Activated naive CD8-positive, alpha-beta T cell treated with anti-CD3 and anti-CD28 coated beads, Interleukin-2, amount 50 U/mL, for 24 hours (primary cell): ENCODE results near the gene ST3GAL2.
"Not testable (repeated sequence)": the region's sequence is repeated elsewhere in the genome, so short reads cannot be mapped to it uniquely, and the experiment has no call there.

ENCODE experiments used
- ATAC-seq: fragments of 150-1000 bp; cut with Tn5 transposase; one replicate; pipeline ENCODE4 v1.10.0; 2021
- DNase-seq: peaks from one replicate; pipeline ENCODE4 v3.0.0; 2021
- H3K27ac Mint-ChIP-seq: one replicate; pipeline ENCODE4 v1.8.0; 2021; ENCODE audit warnings: mild to moderate bottlenecking, mixed read lengths
- H3K27me3 Mint-ChIP-seq: one replicate; pipeline ENCODE4 v1.8.0; 2021; ENCODE audit warnings: mixed read lengths
- H3K36me3 Mint-ChIP-seq: one replicate; pipeline ENCODE4 v1.8.0; 2021; ENCODE audit warnings: low read depth, mixed read lengths
- H3K4me1 Mint-ChIP-seq: one replicate; pipeline ENCODE4 v1.8.0; 2021; ENCODE audit warnings: mixed read lengths
- H3K4me3 Mint-ChIP-seq: one replicate; pipeline ENCODE4 v1.8.0; 2021; ENCODE audit warnings: mild to moderate bottlenecking, moderate library complexity, mixed read lengths
- H3K9me3 Mint-ChIP-seq: one replicate; pipeline ENCODE4 v1.8.0; 2021; ENCODE audit warnings: mixed read lengths

The ST3GAL2 gene

GRCh38 chr16:70419384-70420327 lies 19.2 kb downstream of the ST3GAL2 start:
- Mint-ChIP-seq H3K4me1 (peaks cover 63% of the 10 kb centered on the region), H3K36me3 (peaks cover 4% of the 10 kb centered on the region), H3K4me3 (no peak overlapping the region), H3K27me3 (no peaks in the 10 kb centered on the region), H3K27ac (peak overlapping the region; percentile 59), H3K9me3 (no peaks in the 10 kb centered on the region)
- no peak for DNase-seq
- peak; percentile 25 for ATAC-seq

- Mint-ChIP-seq H3K36me3 (peaks cover 2% of the 10 kb centered on the region), H3K4me1 (peaks cover 63% of the 10 kb centered on the region), H3K4me3 (peak overlapping the region; percentile 45), H3K27me3 (no peaks in the 10 kb centered on the region), H3K9me3 (no peaks in the 10 kb centered on the region), H3K27ac (peak overlapping the region; percentile 59)
- DNase-seq (no peak), ATAC-seq (no peak)
Observed at GRCh38 chr16:70418993-70419318, 19.9 kb downstream of the ST3GAL2 start.

DNA sequence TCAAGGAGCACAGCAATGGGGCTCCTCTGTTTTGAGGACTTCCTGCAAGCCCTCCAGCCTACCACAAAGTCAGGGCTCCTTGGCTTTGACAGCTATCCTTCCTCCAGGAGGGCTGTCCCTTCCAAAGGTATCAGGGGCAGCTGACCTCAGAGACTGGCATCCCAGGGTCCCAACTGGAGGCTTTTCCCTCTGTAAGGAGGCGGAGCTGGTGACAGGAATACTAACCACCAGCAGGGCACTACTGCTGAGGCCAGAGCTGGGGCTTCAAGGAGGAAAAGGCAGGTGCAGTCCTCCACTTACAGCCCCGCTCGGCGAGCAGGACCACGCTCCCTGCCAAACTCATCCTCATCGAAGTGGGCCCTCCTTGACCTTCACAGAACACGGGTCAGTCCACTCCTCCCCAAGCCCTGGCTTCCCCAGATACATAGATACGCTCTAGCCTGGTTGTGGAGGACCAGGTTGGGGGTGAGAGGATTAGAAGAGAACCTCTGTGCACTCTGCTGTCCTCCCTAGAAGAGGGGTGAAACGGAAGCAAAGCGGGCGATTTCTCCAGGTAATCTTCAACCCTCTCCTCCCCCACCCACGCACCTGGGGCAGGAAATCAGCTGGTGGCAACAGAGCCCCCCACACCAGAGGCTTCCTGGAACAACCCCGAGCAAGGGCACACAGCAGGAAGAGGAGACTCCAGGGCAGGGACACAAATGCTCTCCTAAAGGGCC lies 20.5 kb downstream of the ST3GAL2 start:
- peak; percentile 58 for DNase-seq
- H3K36me3 Mint-ChIP-seq: peaks cover 2% of the 10 kb centered on the region
- H3K27ac Mint-ChIP-seq: peak overlapping the region; percentile 59
- peaks cover 61% of the 10 kb centered on the region for H3K4me1 Mint-ChIP-seq
- peak overlapping the region; percentile 45 for H3K4me3 Mint-ChIP-seq
- H3K9me3 Mint-ChIP-seq: no peaks in the 10 kb centered on the region
- peak; percentile 33 for ATAC-seq
- no peaks in the 10 kb centered on the region for H3K27me3 Mint-ChIP-seq

GRCh38 chr16:70417661-70418060 lies 21.2 kb downstream of the ST3GAL2 start:
- ATAC-seq (no peak), DNase-seq (no peak)
- Mint-ChIP-seq H3K9me3 (no peaks in the 10 kb centered on the region), H3K27ac (peak overlapping the region; percentile 54), H3K4me3 (no peak overlapping the region), H3K36me3 (peaks cover 2% of the 10 kb centered on the region), H3K27me3 (no peaks in the 10 kb centered on the region), H3K4me1 (peaks cover 59% of the 10 kb centered on the region)

DNA sequence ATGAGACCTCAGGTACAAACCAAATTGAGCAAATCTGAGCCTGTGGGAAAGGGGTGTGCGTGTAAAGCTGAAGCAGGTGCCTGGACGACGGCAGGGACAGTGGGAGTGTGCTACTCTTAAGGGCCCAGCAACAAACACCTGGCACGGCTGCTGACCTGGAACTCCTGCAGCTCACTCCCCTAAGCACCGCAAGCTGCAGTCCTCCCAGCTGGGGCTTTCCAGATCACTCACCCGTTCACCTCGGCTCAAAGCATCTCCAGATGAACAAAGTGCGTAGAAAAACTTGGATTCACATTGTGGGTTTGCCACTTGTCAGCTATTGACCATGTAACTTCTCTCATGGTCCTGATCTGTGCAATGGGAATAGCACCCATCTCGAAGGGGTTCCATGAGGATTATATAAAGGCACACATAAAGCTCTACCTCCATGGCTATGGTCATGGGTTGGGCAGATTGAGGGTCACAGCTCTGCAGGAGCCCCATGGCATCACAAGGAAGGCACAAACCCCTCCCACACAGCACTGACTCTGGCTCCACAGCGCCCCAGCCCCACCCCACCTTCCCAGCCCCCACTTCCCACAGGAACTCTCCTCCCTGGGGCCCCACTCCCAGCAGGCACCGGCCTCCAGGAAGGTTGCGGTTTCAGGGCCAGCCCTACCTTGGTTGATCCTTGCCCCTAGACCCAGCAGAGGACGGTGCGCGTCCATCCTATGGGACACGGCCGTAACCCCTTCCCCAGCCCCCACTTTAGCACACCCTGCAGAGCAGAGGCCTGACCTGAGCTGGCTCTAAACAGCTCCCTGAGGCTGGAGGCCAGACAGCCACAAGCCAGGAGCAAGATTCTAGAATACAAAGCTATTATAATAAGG lies 21.9 kb downstream of the ST3GAL2 start:
- H3K27ac Mint-ChIP-seq: peak overlapping the region; percentile 27
- no peak for DNase-seq
- no peak overlapping the region for H3K4me3 Mint-ChIP-seq
- no peak for ATAC-seq
- H3K4me1 Mint-ChIP-seq: peaks cover 54% of the 10 kb centered on the region
- H3K9me3 Mint-ChIP-seq: no peaks in the 10 kb centered on the region
- H3K27me3 Mint-ChIP-seq: no peaks in the 10 kb centered on the region
- peaks cover 4% of the 10 kb centered on the region for H3K36me3 Mint-ChIP-seq

GRCh38 chr16:70413572-70413971 lies 25.3 kb downstream of the ST3GAL2 start:
- not testable (repeated sequence) for ATAC-seq, H3K4me3 Mint-ChIP-seq, DNase-seq, H3K27me3 Mint-ChIP-seq, H3K9me3 Mint-ChIP-seq, H3K27ac Mint-ChIP-seq, H3K36me3 Mint-ChIP-seq
- H3K4me1 Mint-ChIP-seq: peaks cover 36% of the 10 kb centered on the region

- Mint-ChIP-seq H3K36me3 (peaks cover 2% of the 10 kb centered on the region), H3K4me1 (peaks cover 34% of the 10 kb centered on the region), H3K27ac (no peak overlapping the region), H3K4me3 (no peak overlapping the region), H3K9me3 (no peaks in the 10 kb centered on the region), H3K27me3 (no peaks in the 10 kb centered on the region)
- ATAC-seq (no peak), DNase-seq (no peak)
Observed at GRCh38 chr16:70412385-70412784, 26.5 kb downstream of the ST3GAL2 start.

DNA sequence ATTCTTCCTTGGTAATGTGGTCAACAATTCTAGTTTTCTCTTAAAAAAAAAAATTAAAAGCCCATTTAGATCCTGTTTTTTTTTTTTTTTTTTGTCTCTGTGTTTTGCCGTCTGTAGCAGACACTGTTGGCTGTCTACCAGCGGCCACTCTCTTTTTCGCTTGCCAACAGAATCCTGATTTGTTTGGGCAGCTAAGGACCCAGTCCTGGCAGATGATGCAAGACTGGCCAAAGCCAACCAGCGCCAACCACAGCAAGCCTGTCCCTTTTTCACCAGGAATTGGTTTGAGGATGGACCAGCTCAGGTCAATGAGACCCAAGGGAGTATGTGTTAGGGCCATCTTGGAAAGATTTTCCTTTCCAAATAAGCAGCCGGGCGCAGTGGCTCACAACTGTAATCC lies 28.2 kb downstream of the ST3GAL2 start:
- H3K36me3 Mint-ChIP-seq: peaks cover 3% of the 10 kb centered on the region
- DNase-seq: no peak
- no peak for ATAC-seq
- peaks cover 29% of the 10 kb centered on the region for H3K4me1 Mint-ChIP-seq
- H3K4me3 Mint-ChIP-seq: no peak overlapping the region
- no peaks in the 10 kb centered on the region for H3K27me3 Mint-ChIP-seq
- no peak overlapping the region for H3K27ac Mint-ChIP-seq
- no peaks in the 10 kb centered on the region for H3K9me3 Mint-ChIP-seq

GRCh38 chr16:70407811-70408274 lies 31.1 kb downstream of the ST3GAL2 start:
- H3K4me3 Mint-ChIP-seq: no peak overlapping the region
- no peaks in the 10 kb centered on the region for H3K9me3 Mint-ChIP-seq
- DNase-seq (no peak), ATAC-seq (no peak)
- peaks cover 14% of the 10 kb centered on the region for H3K36me3 Mint-ChIP-seq
- no peaks in the 10 kb centered on the region for H3K27me3 Mint-ChIP-seq
- H3K4me1 Mint-ChIP-seq: peaks cover 53% of the 10 kb centered on the region
- H3K27ac Mint-ChIP-seq: peak overlapping the region; percentile 11

DNA sequence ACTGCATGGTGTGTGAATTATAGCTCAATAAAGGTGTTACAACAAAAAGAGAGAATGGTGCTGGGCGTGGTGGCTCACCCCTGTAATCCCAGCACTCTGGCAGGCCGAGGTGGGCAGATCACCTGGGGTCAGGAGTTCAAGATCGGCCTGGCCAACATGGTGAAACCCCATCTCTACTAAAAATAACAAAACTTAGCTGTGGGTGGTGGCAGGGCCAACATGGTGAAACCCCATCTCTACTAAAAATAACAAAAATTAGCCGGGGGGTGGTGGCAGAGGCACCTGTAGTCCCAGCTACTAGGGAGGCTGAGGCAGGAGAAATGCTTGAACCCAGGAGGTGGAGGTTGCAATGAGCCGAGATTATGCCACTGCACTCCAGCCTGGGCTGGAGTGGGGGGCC lies 32.8 kb downstream of the ST3GAL2 start:
- H3K36me3 Mint-ChIP-seq: peaks cover 12% of the 10 kb centered on the region
- not testable (repeated sequence) for H3K4me3 Mint-ChIP-seq, ATAC-seq, H3K27ac Mint-ChIP-seq, H3K9me3 Mint-ChIP-seq, DNase-seq, H3K27me3 Mint-ChIP-seq
- H3K4me1 Mint-ChIP-seq: peaks cover 54% of the 10 kb centered on the region

- Mint-ChIP-seq H3K9me3 (no peaks in the 10 kb centered on the region), H3K27ac (no peak overlapping the region), H3K36me3 (peaks cover 12% of the 10 kb centered on the region), H3K4me3 (no peak overlapping the region), H3K27me3 (no peaks in the 10 kb centered on the region), H3K4me1 (peaks cover 45% of the 10 kb centered on the region)
- DNase-seq (no peak), ATAC-seq (no peak)
Observed at GRCh38 chr16:70402916-70403659, 35.8 kb downstream of the ST3GAL2 start.

GRCh38 chr16:70399951-70400350 lies 38.9 kb downstream of the ST3GAL2 start:
- no peaks in the 10 kb centered on the region for H3K9me3 Mint-ChIP-seq
- ATAC-seq (no peak), DNase-seq (no peak)
- no peak overlapping the region for H3K27ac Mint-ChIP-seq
- H3K36me3 Mint-ChIP-seq: peaks cover 7% of the 10 kb centered on the region
- peaks cover 24% of the 10 kb centered on the region for H3K4me1 Mint-ChIP-seq
- H3K27me3 Mint-ChIP-seq: no peaks in the 10 kb centered on the region
- H3K4me3 Mint-ChIP-seq: no peak overlapping the region

DNA sequence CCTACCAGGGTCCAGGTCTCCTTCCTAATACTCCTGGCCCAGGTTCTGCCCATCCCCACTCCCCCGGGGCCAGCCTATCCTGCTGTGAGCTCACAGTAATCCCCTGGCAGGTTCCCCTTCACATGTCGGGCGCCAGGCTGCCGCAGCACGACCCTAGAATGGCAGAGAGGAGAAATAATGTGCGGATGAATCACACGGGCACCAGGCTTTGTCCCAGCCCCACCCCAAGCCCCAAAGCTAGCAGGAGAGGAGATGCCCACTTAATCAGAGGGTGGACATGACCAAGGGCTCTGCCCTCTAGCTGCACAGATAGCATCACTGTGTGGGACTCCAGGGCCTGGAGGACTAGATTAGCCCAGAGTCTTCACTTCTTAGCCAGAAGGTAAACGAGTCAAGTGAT lies 39.5 kb downstream of the ST3GAL2 start:
- H3K4me3 Mint-ChIP-seq: no peak overlapping the region
- no peaks in the 10 kb centered on the region for H3K9me3 Mint-ChIP-seq
- peaks cover 18% of the 10 kb centered on the region for H3K4me1 Mint-ChIP-seq
- H3K27me3 Mint-ChIP-seq: no peaks in the 10 kb centered on the region
- ATAC-seq (no peak), DNase-seq (no peak)
- H3K36me3 Mint-ChIP-seq: peaks cover 4% of the 10 kb centered on the region
- H3K27ac Mint-ChIP-seq: no peak overlapping the region
